T-helper 22 cell (primary cell): ENCODE data around the gene FILIP1L.

ENCODE experiments used
- DNase-seq: peaks from one replicate; pipeline ENCODE4 v3.0.0-alpha.2; 2020; ENCODE audit warnings: low read depth

The FILIP1L gene

GRCh38 chr3:99974989-99975388, 139.3 kb downstream of the FILIP1L start:
- DNase-seq = no peak

GRCh38 chr3:99972380-99973104, 141.8 kb downstream of the FILIP1L start:
- DNase-seq = no peak

GRCh38 chr3:99971761-99972160, 142.5 kb downstream of the FILIP1L start:
- no peak for DNase-seq

- DNase-seq = no peak
Measured at GRCh38 chr3:99970198-99970597, 144.1 kb downstream of the FILIP1L start.

GRCh38 chr3:99969136-99969535, 145.2 kb downstream of the FILIP1L start:
- DNase-seq = no peak

- no peak for DNase-seq
Measured at GRCh38 chr3:99967796-99968195, 146.5 kb downstream of the FILIP1L start.

GRCh38 chr3:99966662-99967416, 147.5 kb downstream of the FILIP1L start:
- DNase-seq = no peak

GRCh38 chr3:99965681-99966408, 148.5 kb downstream of the FILIP1L start:
- DNase-seq = no peak

- no peak for DNase-seq
Measured at GRCh38 chr3:99965077-99965476, 149.2 kb downstream of the FILIP1L start.

- DNase-seq = no peak
Measured at GRCh38 chr3:99962703-99963102, 151.6 kb downstream of the FILIP1L start.

- no peak for DNase-seq
Measured at GRCh38 chr3:99961756-99962515, 152.4 kb downstream of the FILIP1L start.

- DNase-seq = no peak
Measured at GRCh38 chr3:99960941-99961340, 153.4 kb downstream of the FILIP1L start.

- DNase-seq = no peak
Measured at GRCh38 chr3:99960123-99960878, 154.0 kb downstream of the FILIP1L start.

- no peak for DNase-seq
Measured at GRCh38 chr3:99958222-99958912, 155.9 kb downstream of the FILIP1L start.

- no peak for DNase-seq
Measured at GRCh38 chr3:99957151-99957796, 157.0 kb downstream of the FILIP1L start.

- no peak for DNase-seq
Measured at GRCh38 chr3:99955773-99956562, 158.3 kb downstream of the FILIP1L start.

- DNase-seq = no peak
Measured at GRCh38 chr3:99954914-99955644, 159.2 kb downstream of the FILIP1L start.

GRCh38 chr3:99953596-99953995, 160.7 kb downstream of the FILIP1L start:
- no peak for DNase-seq

- no peak for DNase-seq
Measured at GRCh38 chr3:99952306-99952705, 162.0 kb downstream of the FILIP1L start.
